ENCODE results near the gene NEK8.
"Not testable (repeated sequence)": the region's sequence is repeated elsewhere in the genome, so short reads cannot be mapped to it uniquely, and the experiment has no call there.

The NEK8 gene

GRCh38 chr17:28751600-28752366 is 23.2 kb downstream of the NEK8 start:
- no peak for DNase-seq (ENCODE audit: low read depth, low spot score)
- no peak overlapping the region for H3K4me3 ChIP-seq (ENCODE audit: low read length)

GRCh38 chr17:28755486-28755885 is 26.9 kb downstream of the NEK8 start:
- H3K4me3 ChIP-seq (ENCODE audit: low read length), result no peak overlapping the region
- DNase-seq (ENCODE audit: low read depth, low spot score), result no peak

- no peak for DNase-seq (ENCODE audit: low read depth, low spot score)
- no peak overlapping the region for H3K4me3 ChIP-seq (ENCODE audit: low read length)
These were observed 27.6 kb downstream of the NEK8 start for GRCh38 chr17:28756049-28756804.

- no peak for DNase-seq (ENCODE audit: low read depth, low spot score)
- H3K4me3 ChIP-seq (ENCODE audit: low read length), result no peak overlapping the region
These were observed 30.0 kb downstream of the NEK8 start for GRCh38 chr17:28758411-28759121.

GRCh38 chr17:28759256-28759865 is 30.8 kb downstream of the NEK8 start:
- no peak for DNase-seq (ENCODE audit: low read depth, low spot score)
- H3K4me3 ChIP-seq (ENCODE audit: low read length), result no peak overlapping the region

- no peak for DNase-seq (ENCODE audit: low read depth, low spot score)
- H3K4me3 ChIP-seq (ENCODE audit: low read length), result no peak overlapping the region
These were observed 32.3 kb downstream of the NEK8 start for GRCh38 chr17:28760601-28761562.

GRCh38 chr17:28763137-28763799 is 34.7 kb downstream of the NEK8 start:
- no peak overlapping the region for H3K4me3 ChIP-seq (ENCODE audit: low read length)
- no peak for DNase-seq (ENCODE audit: low read depth, low spot score)

GRCh38 chr17:28763804-28764266 is 35.2 kb downstream of the NEK8 start:
- DNase-seq (ENCODE audit: low read depth, low spot score), result peak; percentile 75
- H3K4me3 ChIP-seq (ENCODE audit: low read length), result no peak overlapping the region

GRCh38 chr17:28765038-28765437 is 36.5 kb downstream of the NEK8 start:
- H3K4me3 ChIP-seq (ENCODE audit: low read length), result no peak overlapping the region
- DNase-seq (ENCODE audit: low read depth, low spot score), result no peak

GRCh38 chr17:28773736-28774135 is 45.1 kb downstream of the NEK8 start:
- no peak for DNase-seq (ENCODE audit: low read depth, low spot score)

GRCh38 chr17:28774206-28774605 is 45.6 kb downstream of the NEK8 start:
- no peak for DNase-seq (ENCODE audit: low read depth, low spot score)

More at GRCh38 chr17:28773736-28774135, 45.1 kb downstream of the NEK8 start:
- no peak overlapping the region for H3K4me3 ChIP-seq (ENCODE audit: low read length)

GRCh38 chr17:28777178-28777577 is 48.6 kb downstream of the NEK8 start:
- H3K4me3 ChIP-seq (ENCODE audit: low read length), result no peak overlapping the region
- no peak for DNase-seq (ENCODE audit: low read depth, low spot score)

More at GRCh38 chr17:28774206-28774605, 45.6 kb downstream of the NEK8 start:
- no peak overlapping the region for H3K4me3 ChIP-seq (ENCODE audit: low read length)

GRCh38 chr17:28779601-28780000 is 51.0 kb downstream of the NEK8 start:
- H3K4me3 ChIP-seq (ENCODE audit: low read length); DNase-seq (ENCODE audit: low read depth, low spot score): not testable (repeated sequence)

- DNase-seq (ENCODE audit: low read depth, low spot score), result no peak
- no peak overlapping the region for H3K4me3 ChIP-seq (ENCODE audit: low read length)
These were observed 54.6 kb downstream of the NEK8 start for GRCh38 chr17:28783161-28783560.

- no peak overlapping the region; the same call in 1 of the 2 replicates for H3K4me3 ChIP-seq (ENCODE audit: low read length)
These were observed 59.5 kb downstream of the NEK8 start for GRCh38 chr17:28788100-28788499.

More at GRCh38 chr17:28788100-28788499, 59.5 kb downstream of the NEK8 start:
- peak; percentile 44 for DNase-seq (ENCODE audit: low read depth, low spot score)
